ENCODE data around the gene USP22. TPM values are rescaled to one million over a fixed set of nuclear protein-coding genes. Genes with fewer than 3 reads are reported as not detected.

USP22 gene
- total and polyA plus RNA-seq, 2 of the 8 experiments (the other 6 are each of a cell fraction or from before 2014, with no cell fraction given), result 221 to 316 TPM

DNA sequence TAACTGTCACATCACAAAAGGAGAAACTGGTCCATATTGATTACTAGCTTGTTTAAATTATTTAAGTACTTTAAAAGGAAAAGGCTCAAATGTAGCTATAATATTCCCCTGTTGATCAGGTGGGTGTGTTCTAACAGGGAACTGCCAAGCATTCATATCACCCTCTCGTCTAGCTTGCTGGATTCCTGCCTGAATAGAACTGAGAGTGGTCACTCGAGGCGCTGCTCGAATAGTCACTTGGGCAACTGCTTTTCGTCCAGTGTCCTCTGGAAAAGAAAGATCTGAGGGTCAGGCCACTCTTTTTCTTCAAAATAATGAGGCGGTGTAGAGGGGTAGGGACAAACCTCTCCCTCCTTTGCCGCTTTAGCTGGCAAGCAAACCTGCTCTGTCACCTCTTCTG lies 36.4 kb upstream of the USP22 start (continued):
- TF ChIP-seq JUND (IDR thresholded peaks at IDR 0.05; ENCODE audit: low read length), result no peak

All from H1 (cell line).